ENCODE measurements around the gene KRTAP5-10.
"Not testable (repeated sequence)": the region's sequence is repeated elsewhere in the genome, so short reads cannot be mapped to it uniquely, and the experiment has no call there.

The KRTAP5-10 gene

GRCh38 chr11:71575723-71576424, 10.5 kb downstream of the KRTAP5-10 start:
- Histone ChIP-seq H3K4me3 (ENCODE audit: low read length, poor library complexity, severe bottlenecking) (no peak overlapping the region), H3K9ac (ENCODE audit: low read depth, low read length, poor library complexity, severe bottlenecking) (no peak overlapping the region), H3K27me3 (ENCODE audit: insufficient read depth, low read length, poor library complexity, severe bottlenecking) (no peaks in the 10 kb centered on the region), H3K9me2 (replicated peaks; ENCODE audit: low read depth, low read length) (no peaks in the 10 kb centered on the region), H2AFZ (ENCODE audit: low read length) (no peak overlapping the region), H3K4me1 (ENCODE audit: insufficient read depth, low read length, poor library complexity, severe bottlenecking) (peaks cover 4% of the 10 kb centered on the region), H3K4me2 (ENCODE audit: low read depth, low read length, poor library complexity, severe bottlenecking) (no peak overlapping the region), H3K36me3 (ENCODE audit: insufficient read depth, low read length) (no peaks in the 10 kb centered on the region), H4K20me1 (ENCODE audit: insufficient read depth, low read length, poor library complexity, severe bottlenecking) (no peaks in the 10 kb centered on the region), H3K79me2 (ENCODE audit: insufficient read depth, low read length) (no peaks in the 10 kb centered on the region), H3F3A (ENCODE audit: low read depth) (no peaks in the 10 kb centered on the region), H3K9me3 (ENCODE audit: insufficient read depth, low read depth, low read length) (no peaks in the 10 kb centered on the region)
- TF ChIP-seq CTCF (conservative IDR thresholded peaks at IDR 0.05; ENCODE audit: low read length) (no peak), EZH2phosphoT487 (IDR thresholded peaks at IDR 0.05; ENCODE audit: borderline replicate concordance) (no peak)

- not testable (repeated sequence) for H3K4me1 ChIP-seq (ENCODE audit: insufficient read depth, low read length, poor library complexity, severe bottlenecking); H2AFZ ChIP-seq (ENCODE audit: low read length); H3K4me2 ChIP-seq (ENCODE audit: low read depth, low read length, poor library complexity, severe bottlenecking); H3K9me2 ChIP-seq (replicated peaks; ENCODE audit: low read depth, low read length); H3K79me2 ChIP-seq (ENCODE audit: insufficient read depth, low read length); H3K4me3 ChIP-seq (ENCODE audit: low read length, poor library complexity, severe bottlenecking); H3K36me3 ChIP-seq (ENCODE audit: insufficient read depth, low read length); H3F3A ChIP-seq (ENCODE audit: low read depth); H3K27me3 ChIP-seq (ENCODE audit: insufficient read depth, low read length, poor library complexity, severe bottlenecking); H3K9me3 ChIP-seq (ENCODE audit: insufficient read depth, low read depth, low read length); H3K9ac ChIP-seq (ENCODE audit: low read depth, low read length, poor library complexity, severe bottlenecking); H4K20me1 ChIP-seq (ENCODE audit: insufficient read depth, low read length, poor library complexity, severe bottlenecking)
These were observed 11.5 kb downstream of the KRTAP5-10 start for GRCh38 chr11:71576688-71577465.

DNA sequence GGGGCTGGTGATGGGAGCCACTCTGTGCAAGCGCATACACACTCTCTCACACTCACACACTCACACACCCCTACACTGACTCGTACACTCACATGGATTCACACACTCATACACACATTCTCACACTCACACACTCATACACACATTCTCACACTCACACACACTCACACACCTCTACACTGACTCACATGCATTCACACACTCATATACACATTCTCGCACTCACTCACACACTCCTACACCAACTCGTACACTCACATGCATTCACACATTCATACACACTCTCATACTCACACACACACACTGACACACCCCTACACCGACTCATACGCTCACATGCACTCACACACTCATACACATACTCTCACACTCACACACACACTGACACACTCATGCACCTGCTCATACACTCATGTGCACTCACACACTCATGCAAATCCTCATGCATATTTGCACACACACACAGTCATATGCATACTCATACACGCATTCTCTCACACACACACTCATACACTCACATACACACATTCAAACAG, 12.2 kb downstream of the KRTAP5-10 start:
- Histone ChIP-seq H3K9me2 (replicated peaks; ENCODE audit: low read depth, low read length) (no peaks in the 10 kb centered on the region), H3F3A (ENCODE audit: low read depth) (no peaks in the 10 kb centered on the region), H2AFZ (ENCODE audit: low read length) (no peak overlapping the region), H3K4me2 (ENCODE audit: low read depth, low read length, poor library complexity, severe bottlenecking) (no peak overlapping the region), H3K4me3 (ENCODE audit: low read length, poor library complexity, severe bottlenecking) (no peak overlapping the region), H4K20me1 (ENCODE audit: insufficient read depth, low read length, poor library complexity, severe bottlenecking) (no peaks in the 10 kb centered on the region), H3K9ac (ENCODE audit: low read depth, low read length, poor library complexity, severe bottlenecking) (no peak overlapping the region), H3K4me1 (ENCODE audit: insufficient read depth, low read length, poor library complexity, severe bottlenecking) (peaks cover 4% of the 10 kb centered on the region), H3K9me3 (ENCODE audit: insufficient read depth, low read depth, low read length) (no peaks in the 10 kb centered on the region), H3K36me3 (ENCODE audit: insufficient read depth, low read length) (no peaks in the 10 kb centered on the region), H3K79me2 (ENCODE audit: insufficient read depth, low read length) (no peaks in the 10 kb centered on the region), H3K27me3 (ENCODE audit: insufficient read depth, low read length, poor library complexity, severe bottlenecking) (no peaks in the 10 kb centered on the region)
- TF ChIP-seq EZH2phosphoT487 (IDR thresholded peaks at IDR 0.05; ENCODE audit: borderline replicate concordance) (no peak), CTCF (conservative IDR thresholded peaks at IDR 0.05; ENCODE audit: low read length) (no peak)

GRCh38 chr11:71579513-71579912, 14.2 kb downstream of the KRTAP5-10 start:
- H3K4me1 ChIP-seq (ENCODE audit: insufficient read depth, low read length, poor library complexity, severe bottlenecking); H3K36me3 ChIP-seq (ENCODE audit: insufficient read depth, low read length); H3K9me3 ChIP-seq (ENCODE audit: insufficient read depth, low read depth, low read length); H3K4me3 ChIP-seq (ENCODE audit: low read length, poor library complexity, severe bottlenecking); H3K27me3 ChIP-seq (ENCODE audit: insufficient read depth, low read length, poor library complexity, severe bottlenecking); H3K9me2 ChIP-seq (replicated peaks; ENCODE audit: low read depth, low read length); H3K79me2 ChIP-seq (ENCODE audit: insufficient read depth, low read length); H3F3A ChIP-seq (ENCODE audit: low read depth); H3K9ac ChIP-seq (ENCODE audit: low read depth, low read length, poor library complexity, severe bottlenecking); H4K20me1 ChIP-seq (ENCODE audit: insufficient read depth, low read length, poor library complexity, severe bottlenecking); H2AFZ ChIP-seq (ENCODE audit: low read length); H3K4me2 ChIP-seq (ENCODE audit: low read depth, low read length, poor library complexity, severe bottlenecking): not testable (repeated sequence)

Measured in Loucy (cell line).